Erythroblast (primary cell): ENCODE measurements around the gene PDE1C.

Experiments used
- GATA1 ChIP-seq: IDR thresholded peaks from 2 replicates; pipeline ENCODE4 v1.6.1; 2011; ENCODE audit warnings: low read depth, mild to moderate bottlenecking, control low read depth, low read length, moderate library complexity
- POLR2A ChIP-seq: IDR thresholded peaks from 2 replicates; pipeline ENCODE4 v1.6.1; 2011; ENCODE audit warnings: mild to moderate bottlenecking, low read length

GRCh38 chr7:32036557-32036956, 33.6 kb downstream of the PDE1C start:
- TF ChIP-seq POLR2A (no peak), GATA1 (no peak)
